A549 (cell line): ENCODE data around the gene CCDC97. TPM values are rescaled to one million over a fixed set of nuclear protein-coding genes. Genes with fewer than 3 reads are reported as not detected.
A peak's percentile ranks its signal among the peaks of the same experiment; 100 is the strongest.

Experiments used
- ATAC-seq, 2 experiments: fragments of 200-7000 bp in 1 of 2; fragments of >200 bp in 1 of 2; cut with Nextera tagmentation in 1 of 2; cut with Tn5 transposase in 1 of 2; 3 replicates each; pipeline versions ENCODE4 v1.8.0 to v1.9.1; 2018 to 2020; ENCODE audit warnings: mild to moderate bottlenecking in 1 of 2, moderate library complexity in 1 of 2
- CTCF ChIA-PET: fragments of 300-600 bp; sonication (Branson Sonifier 250); formaldehyde crosslinking; extraction: SDS; loops from one replicate; lab custom pipeline; 2021; ENCODE audit warnings: antibody characterized with exemption, inconsistent platforms; lab: Yijun Ruan, JAX
- POLR2A ChIA-PET: fragments of 350-600 bp; formaldehyde crosslinking; extraction: SDS; loops from one replicate; lab custom pipeline; 2021; ENCODE audit warnings: antibody characterized with exemption, inconsistent platforms; lab: Yijun Ruan, JAX
- DNase-seq, 2 experiments: peaks; one replicate each; pipeline versions ENCODE4 v3.0.0 to v3.0.0-alpha.2; 2011 to 2016; ENCODE audit warnings: low read depth in 1 of 2, low spot score in 1 of 2
- FAIRE-seq: peaks from 2 replicates; lab custom pipeline; 2011; peaks lifted over from hg19 to GRCh38; lab: Jason Lieb, UNC
- H3K27ac ChIP-seq, 2 experiments: fragments of >200 bp; sonication (Bioruptor Twin); formaldehyde crosslinking; 3 replicates each; pipeline ENCODE4 v1.5.1; 2016 to 2017
- H3K4me1 ChIP-seq: fragments of >200 bp; sonication (Bioruptor Twin); formaldehyde crosslinking; 3 replicates; pipeline ENCODE4 v1.6.1; 2016
- H3K4me2 ChIP-seq: fragments of >200 bp; sonication (Bioruptor Twin); formaldehyde crosslinking; 3 replicates; pipeline ENCODE4 v1.6.1; 2016
- H3K4me3 ChIP-seq: fragments of >200 bp; sonication (Bioruptor Twin); formaldehyde crosslinking; 3 replicates; pipeline ENCODE4 v1.5.1; 2016
- H3K9me3 ChIP-seq: fragments of >200 bp; sonication (Bioruptor Twin); formaldehyde crosslinking; 3 replicates; pipeline ENCODE4 v1.6.1; 2016
- CEBPB ChIP-seq, 2 experiments: fragments of >200 bp in 1 of 2; sonication (Bioruptor Twin) in 1 of 2; formaldehyde crosslinking in 1 of 2; IDR thresholded peaks; 2 replicates each; pipeline ENCODE4 v1.6.1; 2012 to 2016
- CHD2 ChIP-seq: fragments of 150-350 bp; IDR thresholded peaks from 2 replicates; pipeline ENCODE4 v1.6.1; 2014; ENCODE audit warnings: low read length; ENCODE audit not compliant: partially characterized antibody
- E2F6 ChIP-seq: IDR thresholded peaks from 2 replicates; pipeline ENCODE4 v1.6.1; 2012; ENCODE audit warnings: low read depth, borderline replicate concordance
- EHF ChIP-seq: fragments of 250-450 bp; sonication (Bioruptor Pico); IDR thresholded peaks from 2 replicates; pipeline ENCODE4 v1.5.0; 2020; ENCODE audit warnings: mild to moderate bottlenecking
- ESRRA ChIP-seq: fragments of 150-350 bp; IDR thresholded peaks from 2 replicates; pipeline ENCODE4 v1.6.1; 2014; ENCODE audit warnings: mild to moderate bottlenecking, low read length, borderline replicate concordance
- FOSB ChIP-seq: fragments of 250-450 bp; sonication (Bioruptor Pico); IDR thresholded peaks from 2 replicates; pipeline ENCODE4 v1.5.0; 2020; ENCODE audit warnings: mild to moderate bottlenecking, moderate library complexity
- FOSL2 ChIP-seq, 2 experiments: fragments of 450-650 bp in 1 of 2; fragments of >200 bp in 1 of 2; sonication (Bioruptor Twin) in 1 of 2; formaldehyde crosslinking; IDR thresholded peaks; 2 replicates each; pipeline versions ENCODE4 v1.5.0 to v1.6.1; 2016 to 2020; ENCODE audit warnings: mild to moderate bottlenecking in 1 of 2, moderate library complexity in 1 of 2
- FOXS1 ChIP-seq: fragments of 250-450 bp; sonication (Bioruptor Pico); IDR thresholded peaks from 2 replicates; pipeline ENCODE4 v1.5.0; 2020; ENCODE audit warnings: mild to moderate bottlenecking, moderate library complexity
- HOXA7 ChIP-seq: fragments of 250-450 bp; sonication (Bioruptor Pico); IDR thresholded peaks from 2 replicates; pipeline ENCODE4 v1.5.0; 2020; ENCODE audit warnings: mild to moderate bottlenecking, moderate library complexity
- JUN ChIP-seq, 2 experiments: fragments of >200 bp; sonication (Bioruptor Twin); formaldehyde crosslinking; IDR thresholded peaks; 2 replicates in 1 of 2; 3 replicates in 1 of 2; pipeline ENCODE4 v1.6.1; 2016 to 2017
- MAFK ChIP-seq: fragments of 450-650 bp; IDR thresholded peaks from 2 replicates; pipeline ENCODE4 v1.6.1; 2014; ENCODE audit not compliant: partially characterized antibody
- MAX ChIP-seq: IDR thresholded peaks from 2 replicates; pipeline ENCODE4 v1.6.1; 2012
- MYC ChIP-seq: IDR thresholded peaks from 2 replicates; pipeline ENCODE4 v1.6.1; 2012; ENCODE audit warnings: mild to moderate bottlenecking, inconsistent platforms, low read length, improper control_type of control experiment, borderline replicate concordance
- POLR2A ChIP-seq: IDR thresholded peaks from 2 replicates; pipeline ENCODE4 v1.6.1; 2012; ENCODE audit warnings: mild to moderate bottlenecking, low read length
- REST ChIP-seq: fragments of 200-600 bp; sonication (generic); IDR thresholded peaks from 2 replicates; pipeline ENCODE4 v1.6.1; 2016; ENCODE audit warnings: antibody characterized with exemption, mild to moderate bottlenecking, moderate library complexity
- RFX5 ChIP-seq: fragments of 450-650 bp; IDR thresholded peaks from 2 replicates; pipeline ENCODE4 v1.7.1; 2014; ENCODE audit warnings: antibody characterized with exemption, mild to moderate bottlenecking, moderate library complexity
- SMC3 ChIP-seq: fragments of >200 bp; sonication (Bioruptor Twin); formaldehyde crosslinking; IDR thresholded peaks from 3 replicates; pipeline ENCODE4 v1.6.1; 2018; ENCODE audit warnings: inconsistent platforms
- ZFP36 ChIP-seq: fragments of 450-650 bp; IDR thresholded peaks from 2 replicates; pipeline ENCODE4 v1.6.1; 2014; ENCODE audit warnings: borderline replicate concordance; ENCODE audit not compliant: partially characterized antibody
- WGBS: methylation state at CpG from one replicate; pipeline ENCODE4 v1.1.6; 2017; ENCODE audit errors: missing lambda C conversion rate; 5-methylcytosine and 5-hydroxymethylcytosine counted together
- polyA plus RNA-seq, 4 experiments: library from polyadenylated mRNA; depleted of rRNA in 3 of 4; stranded (reverse); fragments of >200 nt; fragmentation: RNase III in 1 of 4; extraction: RNeasy Plus Mini Kit Qiagen cat#74134 plus additional on column Dnase treatment in 1 of 4; gene quantifications; 2 replicates in 3 of 4; 3 replicates in 1 of 4; pipeline ENCODE4 v1.2.3, GENCODE V29; 2011 to 2017
- TF ChIP-seq, protein P1 (sequence below): fragments of 150-350 bp; IDR thresholded peaks from 2 replicates; pipeline ENCODE4 v1.6.1; 2014; ENCODE audit warnings: low read depth, mild to moderate bottlenecking, low read length
- TF ChIP-seq, protein P2 (sequence below): IDR thresholded peaks from 2 replicates; pipeline ENCODE4 v1.6.1; 2012

The CCDC97 gene
- polyA plus RNA-seq, 2 of the 4 experiments (the other 2 are of a cell fraction) = 18.7 to 26.8 TPM

DNA sequence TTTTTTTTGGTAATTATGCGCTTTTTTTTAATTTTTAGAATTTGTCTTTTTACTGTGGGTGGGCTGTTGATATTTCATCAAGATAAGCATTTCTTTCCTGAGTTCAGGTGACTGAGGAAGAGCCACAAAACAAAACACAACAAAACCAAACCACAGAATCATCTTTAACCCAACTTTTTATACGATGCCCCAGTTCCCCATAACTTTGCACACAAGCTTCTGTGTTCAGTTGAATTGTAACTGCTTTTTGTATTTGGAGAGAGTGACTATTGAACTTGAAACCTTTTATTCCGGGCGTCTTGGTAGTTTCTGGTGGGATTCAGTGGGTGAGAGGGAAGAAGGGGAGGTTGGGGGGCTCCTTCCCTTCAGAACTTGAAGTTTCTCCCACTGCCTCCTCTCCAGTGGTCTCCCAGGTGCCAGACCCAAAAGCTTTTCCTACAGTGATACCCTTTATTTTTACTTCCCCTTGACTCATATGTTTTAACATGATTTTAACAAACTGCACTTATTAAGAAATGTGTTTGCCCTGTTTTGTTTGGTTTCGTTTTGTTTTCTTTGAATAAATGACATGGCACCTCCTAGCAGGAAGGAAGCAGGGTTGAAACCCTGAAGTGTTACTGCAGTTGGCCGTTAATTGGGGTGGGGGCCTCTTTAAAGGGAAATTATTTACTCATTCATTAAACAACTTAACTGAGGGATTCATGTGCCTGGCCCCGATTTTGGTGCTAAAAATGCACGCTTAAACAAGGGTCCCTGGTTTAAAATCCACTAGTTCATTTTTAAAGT, 2.7 kb upstream of the CCDC97 start:
- FAIRE-seq (peak; percentile 74), DNase-seq (no peak), ATAC-seq (no peak)
- ChIA-PET POLR2A (interaction anchor here (0.6 to 4.4 kb wide), 3 partner anchors 43 to 114 kb away, joined by 3 to 28 read pairs (median 20); partner anchors contain the start of gene HNRNPUL1), CTCF (interaction anchor here (0.6 to 19.5 kb wide), 49 partner anchors 13 to 645 kb away, joined by 3 to 598 read pairs (median 6); partner anchors contain the start of genes AXL, DMAC2, ERICH4 and HNRNPUL1)
- Histone ChIP-seq H3K4me2 (no peak overlapping the region), H3K9me3 (no peaks in the 10 kb centered on the region), H3K27ac (no peak overlapping the region), H3K4me3 (no peak overlapping the region), H3K4me1 (peaks cover 24% of the 10 kb centered on the region)
- TF ChIP-seq FOSB (0 out of 2 replicates have a peak, but pooled peaks have one; percentile 21), EHF (no peak), CEBPB (IDR thresholded peaks at IDR 0.05) (no peak), POLR2A (no peak), ZFP36 (no peak), MYC (no peak), HOXA7 (CRISPR knock-in tag) (0 out of 2 replicates have a peak, but pooled peaks have one; percentile 21), RFX5 (no peak)
- WGBS = 70% methylated on average over 8 of the region's 8 CpGs

GRCh38 chr19:41307954-41308449, 2.0 kb upstream of the CCDC97 start:
- POLR2A ChIA-PET = interaction anchor here (0.6 to 4.4 kb wide), 4 partner anchors 44 to 879 kb away, joined by 3 to 28 read pairs (median 14); partner anchors contain the start of gene HNRNPUL1
- no peak for DNase-seq
- Histone ChIP-seq H3K9me3 (no peaks in the 10 kb centered on the region), H3K4me3 (no peak overlapping the region), H3K4me1 (peaks cover 24% of the 10 kb centered on the region), H3K4me2 (0 out of 3 replicates have a peak overlapping the region, but pooled peaks have one; percentile 89), H3K27ac (peak overlapping the region; percentile 10 to 92; a peak in 5 of 6 replicates)
- no peak for TF ChIP-seq POLR2A
- no peak for TF ChIP-seq MAX
- TF ChIP-seq, protein P1, sequence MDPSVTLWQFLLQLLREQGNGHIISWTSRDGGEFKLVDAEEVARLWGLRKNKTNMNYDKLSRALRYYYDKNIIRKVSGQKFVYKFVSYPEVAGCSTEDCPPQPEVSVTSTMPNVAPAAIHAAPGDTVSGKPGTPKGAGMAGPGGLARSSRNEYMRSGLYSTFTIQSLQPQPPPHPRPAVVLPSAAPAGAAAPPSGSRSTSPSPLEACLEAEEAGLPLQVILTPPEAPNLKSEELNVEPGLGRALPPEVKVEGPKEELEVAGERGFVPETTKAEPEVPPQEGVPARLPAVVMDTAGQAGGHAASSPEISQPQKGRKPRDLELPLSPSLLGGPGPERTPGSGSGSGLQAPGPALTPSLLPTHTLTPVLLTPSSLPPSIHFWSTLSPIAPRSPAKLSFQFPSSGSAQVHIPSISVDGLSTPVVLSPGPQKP = no peak
- TF ChIP-seq CHD2 = no peak
- TF ChIP-seq ESRRA = no peak
- no peak for TF ChIP-seq JUN (IDR thresholded peaks at IDR 0.05)
- no peak for TF ChIP-seq REST
- no peak for TF ChIP-seq CEBPB (IDR thresholded peaks at IDR 0.05)
- TF ChIP-seq HOXA7 (CRISPR knock-in tag) = 0 out of 2 replicates have a peak, but pooled peaks have one; percentile 74
- TF ChIP-seq E2F6 = no peak
- TF ChIP-seq MAFK = no peak
- TF ChIP-seq FOXS1 (CRISPR knock-in tag) = no peak
- TF ChIP-seq, protein P2, sequence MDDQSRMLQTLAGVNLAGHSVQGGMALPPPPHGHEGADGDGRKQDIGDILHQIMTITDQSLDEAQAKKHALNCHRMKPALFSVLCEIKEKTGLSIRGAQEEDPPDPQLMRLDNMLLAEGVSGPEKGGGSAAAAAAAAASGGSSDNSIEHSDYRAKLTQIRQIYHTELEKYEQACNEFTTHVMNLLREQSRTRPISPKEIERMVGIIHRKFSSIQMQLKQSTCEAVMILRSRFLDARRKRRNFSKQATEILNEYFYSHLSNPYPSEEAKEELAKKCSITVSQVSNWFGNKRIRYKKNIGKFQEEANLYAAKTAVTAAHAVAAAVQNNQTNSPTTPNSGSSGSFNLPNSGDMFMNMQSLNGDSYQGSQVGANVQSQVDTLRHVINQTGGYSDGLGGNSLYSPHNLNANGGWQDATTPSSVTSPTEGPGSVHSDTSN = no peak
- peak; percentile 80 for TF ChIP-seq ZFP36
- no peak for TF ChIP-seq SMC3
- TF ChIP-seq FOSB = peak; percentile 75; the same call in 1 of the 2 replicates
- no peak for TF ChIP-seq FOSL2 (IDR thresholded peaks at IDR 0.05)
- no peak for TF ChIP-seq FOSL2 (CRISPR knock-in tag; IDR thresholded peaks at IDR 0.05)
- FAIRE-seq = no peak
- ATAC-seq = peak; percentile 8 to 17; a peak in 5 of 6 replicates
- CTCF ChIA-PET = interaction anchor here (0.6 to 19.5 kb wide), 72 partner anchors 12 to 650 kb away, joined by 3 to 598 read pairs (median 5); partner anchors contain the start of genes AXL, B9D2, CEACAM21 and CYP2F1
- 60% methylated on average over 4 of the region's 4 CpGs for WGBS
